ENCODE measurements around the gene CHMP3. TPM values are rescaled to one million over a fixed set of nuclear protein-coding genes. Genes with fewer than 3 reads are reported as not detected.

CHMP3 gene
- total RNA-seq, 2 donors from 2014 or later: 64.6 to 70.0 TPM

DNA sequence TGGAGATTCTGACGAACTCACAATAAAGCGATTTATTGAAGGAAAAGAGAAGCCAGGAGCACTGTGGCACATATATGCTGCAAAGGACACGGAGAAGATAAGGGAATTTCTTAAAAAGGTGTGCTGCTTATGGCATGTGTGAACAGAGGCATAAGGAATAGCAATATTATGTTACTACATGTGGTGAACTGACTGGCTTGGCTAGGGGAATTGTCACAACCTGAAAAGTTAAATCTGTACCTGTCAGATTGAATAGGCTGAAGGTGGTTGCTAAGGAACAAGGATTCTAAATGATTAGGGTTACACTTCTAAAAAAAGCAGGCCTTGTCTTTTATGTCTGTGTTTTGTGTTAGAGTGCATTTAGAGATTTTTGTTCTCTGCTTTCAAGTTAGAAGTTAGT lies 73.7 kb downstream of the CHMP3 start:
- Histone ChIP-seq H3K27me3 (no peaks in the 10 kb centered on the region), H3K4me1 (peaks cover 32% of the 10 kb centered on the region), H3K9me3 (no peaks in the 10 kb centered on the region), H3K4me3 (no peak overlapping the region), H3K27ac (peak overlapping the region in 1 of 4 donors; percentile 39), H3K36me3 (replicated peaks in 1 of 2; ENCODE audit: insufficient read depth in 1 of 2, low read depth in 2 of 2) (peaks cover 9 to 12% of the 10 kb centered on the region in 2 donors)
- DNase-seq (no peak), ATAC-seq (no peak)
- 95 to 99% methylated on average over 3 of the region's 3 CpGs for WGBS, 2 donors
- no peak for TF ChIP-seq POLR2A (IDR thresholded peaks at IDR 0.05)
- TF ChIP-seq, protein P1, sequence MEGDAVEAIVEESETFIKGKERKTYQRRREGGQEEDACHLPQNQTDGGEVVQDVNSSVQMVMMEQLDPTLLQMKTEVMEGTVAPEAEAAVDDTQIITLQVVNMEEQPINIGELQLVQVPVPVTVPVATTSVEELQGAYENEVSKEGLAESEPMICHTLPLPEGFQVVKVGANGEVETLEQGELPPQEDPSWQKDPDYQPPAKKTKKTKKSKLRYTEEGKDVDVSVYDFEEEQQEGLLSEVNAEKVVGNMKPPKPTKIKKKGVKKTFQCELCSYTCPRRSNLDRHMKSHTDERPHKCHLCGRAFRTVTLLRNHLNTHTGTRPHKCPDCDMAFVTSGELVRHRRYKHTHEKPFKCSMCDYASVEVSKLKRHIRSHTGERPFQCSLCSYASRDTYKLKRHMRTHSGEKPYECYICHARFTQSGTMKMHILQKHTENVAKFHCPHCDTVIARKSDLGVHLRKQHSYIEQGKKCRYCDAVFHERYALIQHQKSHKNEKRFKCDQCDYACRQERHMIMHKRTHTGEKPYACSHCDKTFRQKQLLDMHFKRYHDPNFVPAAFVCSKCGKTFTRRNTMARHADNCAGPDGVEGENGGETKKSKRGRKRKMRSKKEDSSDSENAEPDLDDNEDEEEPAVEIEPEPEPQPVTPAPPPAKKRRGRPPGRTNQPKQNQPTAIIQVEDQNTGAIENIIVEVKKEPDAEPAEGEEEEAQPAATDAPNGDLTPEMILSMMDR (IDR thresholded peaks at IDR 0.05): no peak
- intact Hi-C loops (cut with DNase I): loop anchor here (10.0 kb wide), 1 partner anchor 365 kb away; no protein-coding TSS in a partner anchor

DNA sequence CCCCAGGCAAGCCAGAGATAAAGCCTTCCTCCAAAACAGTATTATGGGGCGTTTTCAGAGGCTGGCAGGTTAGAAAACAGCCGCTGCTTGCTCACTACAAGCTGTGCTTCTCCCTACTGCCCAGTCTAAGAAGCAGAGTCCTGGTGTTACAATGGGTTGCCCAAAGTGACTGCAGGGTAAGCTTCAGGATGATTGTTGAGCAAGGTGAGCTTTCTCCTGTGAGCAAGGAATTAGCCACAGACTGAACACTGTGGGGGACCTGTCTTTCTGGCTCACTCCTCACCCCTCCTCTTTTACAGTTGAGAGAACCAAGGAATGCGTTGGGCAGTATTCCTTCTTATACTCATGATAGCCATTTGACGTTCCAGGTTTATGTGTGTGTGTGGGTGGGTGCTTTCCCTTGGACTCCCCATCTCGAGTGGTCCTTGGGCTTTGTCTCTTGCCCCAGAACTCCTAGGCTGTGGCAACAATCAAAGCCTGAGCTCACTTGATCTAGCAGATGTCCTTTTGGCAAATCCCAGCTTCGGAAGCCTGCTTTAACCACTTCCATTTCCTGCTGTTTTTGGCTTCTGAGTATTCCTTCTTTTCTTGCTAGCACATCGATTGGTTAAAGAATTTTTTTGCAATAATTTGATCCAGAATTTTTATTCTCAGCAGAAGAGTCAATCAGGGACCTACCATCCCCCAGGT lies 74.5 kb downstream of the CHMP3 start:
- no peaks in the 10 kb centered on the region for H3K9me3 ChIP-seq

DNA sequence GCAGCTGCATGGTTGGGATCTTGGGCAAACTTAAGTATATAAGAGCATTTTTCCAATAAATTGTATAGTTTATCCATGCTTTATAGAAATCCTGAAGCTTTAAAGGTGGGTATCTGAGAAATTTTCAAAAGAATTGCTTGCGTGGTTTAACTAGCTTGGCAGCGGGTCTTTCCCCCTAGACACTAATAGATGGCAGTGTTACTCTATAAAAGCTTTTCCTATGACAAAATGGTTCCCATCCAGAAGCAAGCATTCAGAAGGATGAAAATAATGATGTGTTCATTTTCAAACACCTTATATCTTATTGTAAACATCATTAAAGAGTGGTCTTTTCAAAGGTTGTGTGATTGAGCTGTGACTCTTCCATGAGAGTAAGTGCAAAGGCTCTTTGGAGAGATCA lies 76.2 kb downstream of the CHMP3 start:
- peaks cover 28% of the 10 kb centered on the region for H3K4me1 ChIP-seq
- TF ChIP-seq, protein P1 (IDR thresholded peaks at IDR 0.05): no peak
- TF ChIP-seq POLR2A (IDR thresholded peaks at IDR 0.05): no peak
- H3K36me3 ChIP-seq (replicated peaks in 1 of 2; ENCODE audit: insufficient read depth in 1 of 2, low read depth in 2 of 2): peaks cover 9 to 24% of the 10 kb centered on the region in 2 donors
- no peak for DNase-seq
- intact Hi-C loops (cut with DNase I): loop anchor here (10.0 kb wide), 1 partner anchor 362 kb away; no protein-coding TSS in a partner anchor
- no peak for ATAC-seq
- no peak overlapping the region for H3K27ac ChIP-seq
- WGBS, 2 donors: 97% methylated on average over 2 of the region's 2 CpGs
- no peak overlapping the region for H3K4me3 ChIP-seq
- H3K9me3 ChIP-seq: no peaks in the 10 kb centered on the region
- no peaks in the 10 kb centered on the region for H3K27me3 ChIP-seq

More for the DNA sequence above, 74.5 kb downstream of the CHMP3 start:
- Histone ChIP-seq H3K27me3 (no peaks in the 10 kb centered on the region), H3K27ac (no peak overlapping the region), H3K4me1 (peaks cover 32% of the 10 kb centered on the region), H3K36me3 (replicated peaks in 1 of 2; ENCODE audit: insufficient read depth in 1 of 2, low read depth in 2 of 2) (peaks cover 9 to 19% of the 10 kb centered on the region in 2 donors), H3K4me3 (no peak overlapping the region)
- ATAC-seq (no peak), DNase-seq (no peak)
- intact Hi-C loops (cut with DNase I): loop anchor here (10.0 kb wide), 1 partner anchor 364 kb away; no protein-coding TSS in a partner anchor
- 93 to 94% methylated on average over 7 of the region's 7 CpGs for WGBS, 2 donors
- TF ChIP-seq POLR2A (IDR thresholded peaks at IDR 0.05): no peak
- TF ChIP-seq, protein P1 (IDR thresholded peaks at IDR 0.05): no peak

DNA sequence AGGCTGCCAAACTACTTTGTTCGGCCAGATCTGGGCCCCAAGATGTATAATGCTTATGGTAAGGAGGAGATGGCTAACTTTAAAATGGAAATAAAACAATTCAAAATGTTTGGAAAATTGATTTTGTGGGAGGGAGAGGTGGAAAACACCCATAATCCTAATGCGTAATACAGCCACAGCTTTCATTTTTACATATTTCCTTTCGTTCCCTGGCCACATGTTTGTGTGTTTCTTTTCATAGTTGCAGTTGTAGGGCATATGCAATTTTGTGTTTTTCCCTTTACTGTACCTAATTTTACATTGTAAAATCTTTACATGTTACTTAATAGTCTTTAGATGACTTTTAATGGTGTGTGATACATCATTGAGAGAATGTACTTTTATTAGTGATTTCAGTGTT lies 77.4 kb downstream of the CHMP3 start:
- no peak for ATAC-seq
- 90 to 92% methylated on average over 3 of the region's 3 CpGs for WGBS, 2 donors
- Histone ChIP-seq H3K27me3 (no peaks in the 10 kb centered on the region), H3K4me3 (no peak overlapping the region), H3K9me3 (no peaks in the 10 kb centered on the region), H3K27ac (no peak overlapping the region), H3K4me1 (peaks cover 15% of the 10 kb centered on the region), H3K36me3 (replicated peaks in 1 of 2; ENCODE audit: insufficient read depth in 1 of 2, low read depth in 2 of 2) (peaks cover 9 to 26% of the 10 kb centered on the region in 2 donors)
- intact Hi-C loops (cut with DNase I): loop anchor here (10.0 kb wide), 1 partner anchor 361 kb away; no protein-coding TSS in a partner anchor
- no peak for DNase-seq
- TF ChIP-seq, protein P1 (IDR thresholded peaks at IDR 0.05): no peak
- TF ChIP-seq POLR2A (IDR thresholded peaks at IDR 0.05): no peak

Data from body of pancreas (tissue), 4 donors.